COR-L47 (cell line): ENCODE data around the gene PPP1R12C.

ENCODE experiments used
- DNase-seq: peaks from one replicate; lab custom pipeline; 2025; lab: John Stamatoyannopoulos, UW

Gene PPP1R12C

GRCh38 chr19:55146705-55147273 is 29.4 kb upstream of the PPP1R12C start:
- DNase-seq = peak; percentile 64

- peak; percentile 41 for DNase-seq
Observed at GRCh38 chr19:55146078-55146704, 28.8 kb upstream of the PPP1R12C start.

DNA sequence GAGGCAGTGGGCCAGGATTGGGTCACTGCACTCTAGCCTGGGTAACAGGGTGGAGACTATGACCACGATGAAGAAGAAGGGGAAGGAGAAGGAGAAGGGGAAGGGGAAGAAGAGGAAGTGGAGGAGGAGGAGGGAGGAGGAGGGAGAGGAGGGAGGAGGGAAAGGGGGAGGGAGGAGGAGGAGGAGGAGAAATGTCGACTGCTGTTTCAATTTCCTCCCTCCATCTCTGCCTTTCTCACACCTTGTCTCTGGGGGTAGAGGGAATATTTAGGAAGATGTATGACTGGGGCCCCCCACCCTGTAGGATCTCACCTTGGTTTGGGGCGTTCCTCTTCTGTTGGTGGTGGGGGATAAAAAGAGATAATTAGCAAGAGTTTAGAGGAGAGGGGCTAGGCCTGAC is 27.8 kb upstream of the PPP1R12C start:
- no peak for DNase-seq

- DNase-seq = no peak
Observed at GRCh38 chr19:55141696-55142095, 24.3 kb upstream of the PPP1R12C start.

DNA sequence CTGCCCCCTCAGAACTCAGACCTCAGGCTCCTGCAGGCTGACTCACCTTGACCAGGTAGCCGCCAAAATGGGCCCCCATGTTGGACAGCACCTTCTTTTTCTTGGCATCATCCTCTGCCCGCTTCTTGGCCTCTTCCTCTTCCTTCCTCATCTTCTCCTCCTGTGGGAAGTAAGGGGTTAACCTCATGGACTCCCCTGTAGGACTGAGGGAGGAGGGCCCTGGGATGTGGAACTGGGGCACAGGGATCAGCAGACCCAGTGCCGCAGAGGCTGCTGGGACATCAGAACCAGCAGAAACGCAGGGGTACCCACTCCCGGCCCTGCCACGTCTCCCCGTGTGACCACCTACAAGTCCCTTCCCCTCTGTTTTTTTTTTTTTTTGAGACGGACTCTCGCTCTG is 20.5 kb upstream of the PPP1R12C start:
- no peak for DNase-seq

- DNase-seq = no peak
Observed at GRCh38 chr19:55136399-55137102, 19.1 kb upstream of the PPP1R12C start.

- no peak for DNase-seq
Observed at GRCh38 chr19:55134736-55135135, 17.3 kb upstream of the PPP1R12C start.

GRCh38 chr19:55133639-55134444 is 16.4 kb upstream of the PPP1R12C start:
- DNase-seq = no peak

DNA sequence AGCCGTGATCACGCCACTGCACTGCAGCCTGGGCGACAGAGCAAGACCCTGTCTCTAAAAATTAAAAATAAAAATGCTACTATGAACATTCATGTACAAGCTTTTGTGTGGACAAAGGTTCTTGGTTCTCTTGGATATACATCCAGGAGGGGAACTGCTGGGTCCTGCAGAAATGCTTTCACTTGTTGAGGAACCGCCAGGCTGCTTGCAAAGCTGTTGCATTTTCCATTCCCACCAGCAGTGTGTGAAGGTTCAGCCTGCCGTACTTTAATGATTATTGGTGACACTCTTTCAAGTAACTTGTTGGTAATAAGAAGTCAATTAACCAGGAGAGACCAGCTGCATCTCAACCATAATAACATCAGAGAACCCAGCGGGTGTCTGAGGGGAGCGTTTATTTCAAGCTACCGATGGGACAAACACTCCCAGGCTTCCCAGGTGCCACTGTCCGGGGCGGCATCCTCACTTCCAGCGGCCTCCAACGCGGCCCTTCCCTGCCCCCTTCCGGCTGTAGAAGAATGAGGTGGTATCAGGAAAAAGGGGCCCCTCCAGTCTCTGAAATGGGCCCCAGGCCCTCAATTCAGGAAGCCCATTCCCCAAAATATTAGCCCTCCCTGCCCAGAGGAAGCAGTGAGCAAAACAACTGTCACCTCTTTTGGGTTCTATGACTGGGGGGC is 15.2 kb upstream of the PPP1R12C start:
- DNase-seq = no peak

- no peak for DNase-seq
Observed at GRCh38 chr19:55131421-55131820, 14.0 kb upstream of the PPP1R12C start.

DNA sequence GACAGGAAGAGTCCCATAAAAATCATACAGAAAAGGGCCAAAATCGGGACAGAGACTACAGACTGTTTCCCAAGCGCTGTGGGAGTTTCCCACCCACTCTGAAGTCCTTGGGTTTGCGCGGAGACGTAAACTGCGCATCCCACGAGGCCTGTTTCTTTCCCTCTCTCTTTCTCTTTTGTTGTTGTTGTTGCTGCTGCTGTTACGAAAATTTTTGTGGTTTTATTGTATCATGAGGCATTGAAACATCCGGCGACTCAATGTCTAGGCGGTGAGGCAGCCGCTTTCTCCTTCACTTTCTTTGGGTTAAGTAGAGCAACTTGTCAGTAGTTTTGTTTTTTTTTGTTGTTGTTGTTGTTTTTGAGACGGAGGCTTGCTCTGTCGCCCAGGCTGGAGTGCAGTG is 1.6 kb upstream of the PPP1R12C start:
- no peak for DNase-seq

DNA sequence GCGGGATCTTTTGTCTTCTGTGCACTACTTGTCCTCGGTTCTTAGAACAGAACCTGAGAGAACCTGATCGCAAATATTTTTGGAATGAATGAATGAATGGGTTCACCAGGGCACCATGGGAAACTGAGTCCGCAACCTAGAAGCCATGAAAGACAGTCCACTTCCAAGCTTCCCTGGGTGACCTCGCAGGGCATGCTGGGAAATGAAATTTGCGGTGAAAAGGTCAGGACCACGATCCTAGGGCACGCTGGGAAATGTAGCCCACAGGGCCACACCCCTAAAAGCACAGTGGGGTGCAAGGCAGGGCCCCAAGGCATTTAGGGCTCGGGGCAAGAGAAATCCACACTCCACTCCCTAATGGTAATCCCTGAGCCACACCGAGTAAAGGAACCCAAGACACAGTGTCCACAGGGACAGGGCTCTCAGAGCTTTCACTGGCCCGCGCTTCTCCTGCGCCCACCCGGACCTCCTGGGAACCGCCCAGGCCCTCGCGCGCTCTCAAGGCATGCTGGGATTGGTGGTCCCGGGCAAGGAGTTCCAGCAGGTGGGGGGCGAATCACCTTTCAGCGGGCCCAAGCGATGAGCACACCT is 1.1 kb upstream of the PPP1R12C start:
- DNase-seq = no peak

GRCh38 chr19:55117663-55118391 is 390 bp upstream of the PPP1R12C start:
- peak; percentile 98 for DNase-seq

DNA sequence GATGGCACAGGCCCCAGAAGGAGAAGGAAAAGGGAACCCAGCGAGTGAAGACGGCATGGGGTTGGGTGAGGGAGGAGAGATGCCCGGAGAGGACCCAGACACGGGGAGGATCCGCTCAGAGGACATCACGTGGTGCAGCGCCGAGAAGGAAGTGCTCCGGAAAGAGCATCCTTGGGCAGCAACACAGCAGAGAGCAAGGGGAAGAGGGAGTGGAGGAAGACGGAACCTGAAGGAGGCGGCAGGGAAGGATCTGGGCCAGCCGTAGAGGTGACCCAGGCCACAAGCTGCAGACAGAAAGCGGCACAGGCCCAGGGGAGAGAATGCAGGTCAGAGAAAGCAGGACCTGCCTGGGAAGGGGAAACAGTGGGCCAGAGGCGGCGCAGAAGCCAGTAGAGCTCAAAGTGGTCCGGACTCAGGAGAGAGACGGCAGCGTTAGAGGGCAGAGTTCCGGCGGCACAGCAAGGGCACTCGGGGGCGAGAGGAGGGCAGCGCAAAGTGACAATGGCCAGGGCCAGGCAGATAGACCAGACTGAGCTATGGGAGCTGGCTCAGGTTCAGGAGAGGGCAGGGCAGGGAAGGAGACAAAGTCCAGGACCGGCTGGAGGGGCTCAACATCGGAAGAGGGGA is 1.1 kb downstream of the PPP1R12C start:
- peak; percentile 21 for DNase-seq

- no peak for DNase-seq
Observed at GRCh38 chr19:55115446-55116065, 1.9 kb downstream of the PPP1R12C start.

- no peak for DNase-seq
Observed at GRCh38 chr19:55114566-55115145, 2.8 kb downstream of the PPP1R12C start.

GRCh38 chr19:55113570-55114039 is 3.8 kb downstream of the PPP1R12C start:
- no peak for DNase-seq

DNA sequence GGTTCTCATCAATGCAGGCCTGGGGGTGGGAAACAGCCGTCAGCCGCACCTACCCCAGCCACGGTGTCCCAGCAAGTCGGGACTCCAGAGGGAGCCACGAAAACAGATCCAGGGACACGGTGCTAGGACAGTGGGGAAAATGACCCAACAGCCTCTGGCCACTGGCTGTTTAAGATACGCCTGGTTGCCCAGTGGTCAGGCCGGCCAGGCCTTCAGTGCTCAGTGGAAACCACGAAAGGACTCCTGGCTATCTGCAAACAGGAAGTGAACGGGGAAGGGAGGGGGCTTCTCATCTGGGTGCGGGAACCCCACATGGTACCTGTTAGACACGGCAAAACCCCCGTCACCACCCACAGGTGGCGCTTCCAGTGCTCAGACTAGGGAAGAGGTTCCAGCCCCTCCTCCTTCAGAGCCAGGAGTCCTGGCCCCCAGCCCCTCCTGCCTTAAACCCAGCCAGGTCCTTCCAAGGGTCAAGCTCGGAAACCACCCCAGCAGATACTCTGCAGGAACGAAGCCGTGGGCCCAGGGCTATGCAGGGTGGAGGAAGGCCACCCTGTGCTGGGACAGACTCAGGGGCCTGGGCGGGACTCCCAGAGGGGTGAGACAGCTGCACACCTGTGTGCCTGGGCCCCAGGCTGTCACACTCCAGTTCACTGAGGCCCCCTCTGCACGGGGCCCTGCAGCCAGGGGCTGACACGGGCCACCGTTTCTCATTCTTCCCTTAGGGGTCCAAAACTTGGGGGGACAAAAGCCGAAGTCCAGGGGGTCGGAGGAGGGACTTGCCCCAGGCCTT is 4.5 kb downstream of the PPP1R12C start:
- no peak for DNase-seq
